ENCODE results near the gene UROC1. TPM values are rescaled to one million over a fixed set of nuclear protein-coding genes. Genes with fewer than 3 reads are reported as not detected.

UROC1 gene
- total and polyA plus RNA-seq, 9 of the 15 experiments (the other 6 are each of a cell fraction or from before 2014, with no cell fraction given), result not detected

GRCh38 chr3:126454437-126455198, 63.0 kb downstream of the UROC1 start (continued):
- TF ChIP-seq, protein P1, sequence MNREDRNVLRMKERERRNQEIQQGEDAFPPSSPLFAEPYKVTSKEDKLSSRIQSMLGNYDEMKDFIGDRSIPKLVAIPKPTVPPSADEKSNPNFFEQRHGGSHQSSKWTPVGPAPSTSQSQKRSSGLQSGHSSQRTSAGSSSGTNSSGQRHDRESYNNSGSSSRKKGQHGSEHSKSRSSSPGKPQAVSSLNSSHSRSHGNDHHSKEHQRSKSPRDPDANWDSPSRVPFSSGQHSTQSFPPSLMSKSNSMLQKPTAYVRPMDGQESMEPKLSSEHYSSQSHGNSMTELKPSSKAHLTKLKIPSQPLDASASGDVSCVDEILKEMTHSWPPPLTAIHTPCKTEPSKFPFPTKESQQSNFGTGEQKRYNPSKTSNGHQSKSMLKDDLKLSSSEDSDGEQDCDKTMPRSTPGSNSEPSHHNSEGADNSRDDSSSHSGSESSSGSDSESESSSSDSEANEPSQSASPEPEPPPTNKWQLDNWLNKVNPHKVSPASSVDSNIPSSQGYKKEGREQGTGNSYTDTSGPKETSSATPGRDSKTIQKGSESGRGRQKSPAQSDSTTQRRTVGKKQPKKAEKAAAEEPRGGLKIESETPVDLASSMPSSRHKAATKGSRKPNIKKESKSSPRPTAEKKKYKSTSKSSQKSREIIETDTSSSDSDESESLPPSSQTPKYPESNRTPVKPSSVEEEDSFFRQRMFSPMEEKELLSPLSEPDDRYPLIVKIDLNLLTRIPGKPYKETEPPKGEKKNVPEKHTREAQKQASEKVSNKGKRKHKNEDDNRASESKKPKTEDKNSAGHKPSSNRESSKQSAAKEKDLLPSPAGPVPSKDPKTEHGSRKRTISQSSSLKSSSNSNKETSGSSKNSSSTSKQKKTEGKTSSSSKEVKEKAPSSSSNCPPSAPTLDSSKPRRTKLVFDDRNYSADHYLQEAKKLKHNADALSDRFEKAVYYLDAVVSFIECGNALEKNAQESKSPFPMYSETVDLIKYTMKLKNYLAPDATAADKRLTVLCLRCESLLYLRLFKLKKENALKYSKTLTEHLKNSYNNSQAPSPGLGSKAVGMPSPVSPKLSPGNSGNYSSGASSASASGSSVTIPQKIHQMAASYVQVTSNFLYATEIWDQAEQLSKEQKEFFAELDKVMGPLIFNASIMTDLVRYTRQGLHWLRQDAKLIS (CRISPR knock-in tag; IDR thresholded peaks at IDR 0.05), result no peak
- no peak for TF ChIP-seq KAT8 (IDR thresholded peaks at IDR 0.05; ENCODE audit: low read depth)

GRCh38 chr3:126454025-126454424, 63.5 kb downstream of the UROC1 start:
- ChIA-PET POLR2A (interaction anchor here (0.6 kb wide), 1 partner anchor 513 kb away, joined by 3 read pairs; no protein-coding TSS in a partner anchor), CTCF (ENCODE audit: low intra/inter-chr PET ratio) (no interaction called here)
- no peak overlapping the region for H3K4me2 ChIP-seq (ENCODE audit: insufficient read depth, low read length)
- DNase-seq (ENCODE audit: extremely low read depth in 1 of 4, low spot score in 3 of 4) (no peak), ATAC-seq (no peak), FAIRE-seq (no peak)
- no peak overlapping the region for H2AFZ ChIP-seq (ENCODE audit: low read depth, low read length)
- peaks cover 61% of the 10 kb centered on the region for H3K36me3 ChIP-seq (ENCODE audit: control insufficient read depth, insufficient read depth, low read length)
- WGBS (ENCODE audit: insufficient coverage, low coverage, missing lambda C conversion rate), result 63% methylated on average over 1 of the region's 1 CpG
- no TSS peak for BruUV-seq (replicated peaks)
- H4K20me1 ChIP-seq (replicated peaks; ENCODE audit: control insufficient read depth, insufficient read depth, low read length), result no peaks in the 10 kb centered on the region
- H3K79me2 ChIP-seq (ENCODE audit: control insufficient read depth, insufficient read depth, low read length), result no peaks in the 10 kb centered on the region; the same call in 2 of the 3 replicates
- intact Hi-C loops (cut with micrococcal nuclease), result no loop called here
- in situ Hi-C loops (cut with MboI), result no loop called here
- no peaks in the 10 kb centered on the region for H3K9me3 ChIP-seq (replicated peaks; ENCODE audit: control insufficient read depth, insufficient read depth, low read depth, low read length)
- no peak overlapping the region for H3K27ac ChIP-seq (ENCODE audit: extremely low read depth, low read depth, low read length)
- no peak overlapping the region for H3K4me3 ChIP-seq
- no peak overlapping the region for H3K9ac ChIP-seq (ENCODE audit: insufficient read depth in 1 of 2, low read depth in 2 of 2, low read length in 2 of 2)
- no peaks in the 10 kb centered on the region; a peak in 1 of 5 replicates for H3K27me3 ChIP-seq (ENCODE audit: control insufficient read depth in 2 of 2, insufficient read depth in 2 of 2, low read length in 2 of 2)
- no peaks in the 10 kb centered on the region for H3K4me1 ChIP-seq (replicated peaks in 1 of 2; ENCODE audit: control insufficient read depth in 2 of 2, insufficient read depth in 2 of 2, low read length in 2 of 2)
- no peaks in the 10 kb centered on the region for H3K9me1 ChIP-seq (ENCODE audit: control insufficient read depth, insufficient read depth, low read length)
- no peak for TF ChIP-seq STAT5B (CRISPR knock-in tag; IDR thresholded peaks at IDR 0.05)
- no peak for TF ChIP-seq ZNF830 (CRISPR knock-in tag; IDR thresholded peaks at IDR 0.05)
- no peak for TF ChIP-seq ZNF253 (CRISPR knock-in tag; conservative IDR thresholded peaks at IDR 0.05)
- no peak for TF ChIP-seq SIN3A (IDR thresholded peaks at IDR 0.05; ENCODE audit: borderline replicate concordance in 2 of 2, control insufficient read depth in 1 of 2, low read depth in 2 of 2, low read length in 2 of 2)
- no peak for TF ChIP-seq ATF2 (CRISPR knock-in tag; IDR thresholded peaks at IDR 0.05)
- no peak for TF ChIP-seq CHCHD3 (CRISPR knock-in tag; IDR thresholded peaks at IDR 0.05)
- TF ChIP-seq CAMTA2 (CRISPR knock-in tag; conservative IDR thresholded peaks at IDR 0.05), result no peak
- no peak for TF ChIP-seq ZNF507 (tag; conservative IDR thresholded peaks at IDR 0.05)
- TF ChIP-seq IFI16 (CRISPR knock-in tag; IDR thresholded peaks at IDR 0.05), result no peak
- TF ChIP-seq ZNF121 (CRISPR knock-in tag; conservative IDR thresholded peaks at IDR 0.05), result no peak
- peak; percentile 76 for TF ChIP-seq MAFG (tag; conservative IDR thresholded peaks at IDR 0.05)
- TF ChIP-seq ZNF699 (CRISPR knock-in tag; IDR thresholded peaks at IDR 0.05; ENCODE audit: insufficient replicate concordance), result no peak
- no peak for TF ChIP-seq ZNF174 (CRISPR knock-in tag; IDR thresholded peaks at IDR 0.05)
- TF ChIP-seq KHSRP (IDR thresholded peaks at IDR 0.05), result no peak
- peak; percentile 83 for TF ChIP-seq C11orf30 (IDR thresholded peaks at IDR 0.05; ENCODE audit: low read depth)
- peak; percentile 92 for TF ChIP-seq MAFK (IDR thresholded peaks at IDR 0.05; ENCODE audit: low read length)
